Epithelial cell of proximal tubule (primary cell): ENCODE measurements around the gene RETREG1. TPM values are rescaled to one million over a fixed set of nuclear protein-coding genes. Genes with fewer than 3 reads are reported as not detected.

Source experiments
- DNase-seq: peaks from one replicate; pipeline ENCODE4 v3.0.0-alpha.2; 2011; ENCODE audit warnings: low read depth
- H3K4me3 ChIP-seq: 2 replicates; pipeline ENCODE4 v1.5.1; 2011; ENCODE audit warnings: low read depth, mild to moderate bottlenecking, low read length
- CTCF ChIP-seq: conservative IDR thresholded peaks from 2 replicates; pipeline ENCODE4 v1.5.1; 2012; ENCODE audit warnings: low read depth, mild to moderate bottlenecking, low read length
- total RNA-seq: library from RNA; depleted of rRNA; stranded (reverse); fragments of >200 nt; gene quantifications from 2 replicates; pipeline ENCODE4 v1.2.3, GENCODE V29; 2015

The RETREG1 gene
- total RNA-seq, 1 donor from 2014 or later = 17.5 TPM

DNA sequence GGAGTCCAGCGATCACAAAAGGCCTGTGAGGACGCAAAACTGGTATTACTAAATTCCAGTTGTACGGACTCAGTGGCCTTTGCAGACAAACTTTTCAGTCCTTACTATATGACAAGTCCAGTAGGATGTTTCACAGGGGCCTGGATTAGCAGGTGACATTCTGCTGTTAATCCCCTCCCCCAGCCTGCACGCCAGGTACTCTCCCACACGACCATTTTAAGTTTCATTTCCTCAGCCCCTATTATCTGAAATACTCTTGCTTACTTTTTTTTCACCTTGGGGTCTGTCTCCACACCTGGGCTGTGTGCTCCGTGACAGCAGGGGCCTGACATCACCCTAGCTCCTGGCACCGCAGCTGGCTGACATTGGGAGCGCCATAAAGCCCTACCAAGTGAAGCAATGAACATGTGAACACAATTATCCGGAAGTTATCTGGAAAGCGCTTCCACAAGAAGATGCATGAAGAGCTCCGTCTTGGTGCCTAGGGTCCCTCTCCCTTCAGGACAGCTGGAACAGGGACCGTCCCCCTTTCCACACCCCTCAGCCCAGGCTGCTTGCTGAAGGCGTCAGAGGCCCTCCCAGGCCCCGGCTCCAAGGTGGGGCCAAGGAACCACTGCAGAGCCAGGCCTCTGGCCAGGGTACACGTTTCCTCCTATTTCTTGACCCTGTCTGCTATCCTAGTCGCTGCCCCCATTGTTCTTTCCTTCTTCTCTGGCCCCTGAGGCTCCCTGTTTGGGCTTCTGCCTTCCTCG, 111.5 kb downstream of the RETREG1 start:
- no peak for DNase-seq
- TF ChIP-seq CTCF = no peak
- peak overlapping the region; percentile 66 for H3K4me3 ChIP-seq

DNA sequence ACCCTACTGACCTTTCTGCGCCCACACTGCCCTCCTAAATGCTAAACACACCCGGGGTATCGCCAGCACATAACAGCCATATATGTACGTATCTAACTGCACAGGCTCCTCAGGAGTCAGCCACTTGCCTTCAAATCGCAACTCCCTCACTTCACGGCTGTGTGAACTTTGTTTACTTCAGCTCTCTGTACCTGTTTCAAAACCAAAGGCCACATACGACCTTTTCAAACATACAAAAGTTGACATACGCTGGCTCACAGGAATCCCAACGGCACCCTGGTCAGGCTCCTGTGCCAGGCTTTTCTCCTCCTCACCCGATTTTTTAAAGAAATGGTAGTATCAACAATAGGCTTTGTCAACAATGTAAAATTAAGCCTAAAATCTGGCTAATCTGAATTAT, 112.2 kb downstream of the RETREG1 start:
- no peak for DNase-seq
- no peak for TF ChIP-seq CTCF
- no peak overlapping the region for H3K4me3 ChIP-seq

- H3K4me3 ChIP-seq = no peak overlapping the region
- peak; percentile 84 for DNase-seq
- TF ChIP-seq CTCF = no peak
These were observed 113.9 kb downstream of the RETREG1 start for GRCh38 chr5:16502866-16503265.

DNA sequence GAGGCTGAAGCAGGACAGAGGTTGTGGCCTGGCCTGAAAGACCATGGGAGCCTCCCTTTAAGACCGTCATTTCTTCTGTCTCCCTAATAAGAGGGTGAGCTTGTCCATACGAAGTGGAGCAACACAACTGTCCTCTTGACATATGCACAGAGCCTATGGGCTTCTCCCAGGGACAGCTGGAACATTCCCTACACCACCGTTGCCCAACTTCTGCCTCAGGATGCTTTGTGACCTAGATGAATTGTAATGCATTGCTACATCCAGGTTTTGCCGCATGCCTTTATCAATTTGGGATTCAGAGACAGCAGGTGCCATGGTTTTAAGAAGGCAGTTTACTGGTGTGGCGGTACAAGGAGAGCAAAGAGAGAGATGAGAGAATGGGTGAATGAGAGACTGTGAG, 116.8 kb downstream of the RETREG1 start:
- no peak overlapping the region for H3K4me3 ChIP-seq
- no peak for TF ChIP-seq CTCF
- DNase-seq = no peak

GRCh38 chr5:16497546-16497945, 119.3 kb downstream of the RETREG1 start:
- TF ChIP-seq CTCF = no peak
- DNase-seq = no peak
- no peak overlapping the region for H3K4me3 ChIP-seq

DNA sequence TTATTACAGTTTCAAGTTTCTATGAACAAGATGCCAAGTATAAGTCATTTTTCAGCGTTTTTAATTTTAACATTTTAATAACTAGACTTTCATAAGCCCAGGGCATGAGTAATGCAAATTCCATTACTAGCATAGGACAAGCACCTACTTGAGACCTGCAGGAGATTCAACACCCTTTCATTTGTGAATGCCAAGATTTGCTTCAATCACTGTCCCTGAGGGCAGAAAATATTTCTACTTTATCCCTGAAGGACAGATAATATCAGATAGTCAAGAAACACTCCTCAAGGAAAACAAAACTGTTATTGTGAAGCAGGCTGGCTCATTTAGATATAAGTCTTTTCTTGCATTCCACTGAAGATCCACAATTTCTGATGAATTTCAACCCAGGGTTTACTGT, 123.5 kb downstream of the RETREG1 start:
- DNase-seq = no peak
- no peak for TF ChIP-seq CTCF
- H3K4me3 ChIP-seq = no peak overlapping the region
